HG03520 (cell line): ENCODE data around the gene ACSBG1.
A peak's percentile ranks its signal among the peaks of the same experiment; 100 is the strongest.

Source experiments
- ATAC-seq: cut with Tn5 transposase; IDR thresholded peaks from one replicate; pipeline ENCODE4 v1.9.1; 2021; ENCODE audit warnings: mild to moderate bottlenecking, moderate library complexity; ENCODE audit not compliant: unreplicated experiment

The ACSBG1 gene

DNA sequence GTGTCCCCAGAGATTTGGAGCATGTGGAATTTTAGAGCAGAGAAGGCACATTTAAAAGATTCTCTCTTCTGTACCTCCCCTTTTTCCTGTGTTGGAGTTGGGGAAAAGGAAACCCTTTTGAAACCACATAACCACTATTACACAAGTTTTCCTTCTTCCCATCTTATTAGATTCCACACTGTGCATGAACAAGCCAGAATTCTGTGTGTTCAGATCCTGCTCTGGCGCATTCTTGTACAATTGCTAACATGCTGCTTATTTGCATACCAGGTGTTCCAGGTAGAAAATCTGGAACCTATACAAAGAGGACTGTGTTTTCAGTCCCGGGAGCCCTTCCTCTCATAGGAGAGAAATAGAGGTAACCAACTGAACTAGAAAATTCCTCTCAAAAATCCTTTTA, 100.6 kb downstream of the ACSBG1 start:
- no peak for ATAC-seq

- ATAC-seq: peak; percentile 78
Observed at GRCh38 chr15:78131295-78132061, 102.9 kb downstream of the ACSBG1 start, which contains the start of gene CIB2. CIB2 (minus strand) TSS chr15:78131445; CDS start chr15:78131215, 230 bp downstream.

- ATAC-seq: peak; percentile 24
Observed at GRCh38 chr15:78130466-78131294, 103.7 kb downstream of the ACSBG1 start.

GRCh38 chr15:78129751-78130287, 104.5 kb downstream of the ACSBG1 start:
- ATAC-seq: no peak

DNA sequence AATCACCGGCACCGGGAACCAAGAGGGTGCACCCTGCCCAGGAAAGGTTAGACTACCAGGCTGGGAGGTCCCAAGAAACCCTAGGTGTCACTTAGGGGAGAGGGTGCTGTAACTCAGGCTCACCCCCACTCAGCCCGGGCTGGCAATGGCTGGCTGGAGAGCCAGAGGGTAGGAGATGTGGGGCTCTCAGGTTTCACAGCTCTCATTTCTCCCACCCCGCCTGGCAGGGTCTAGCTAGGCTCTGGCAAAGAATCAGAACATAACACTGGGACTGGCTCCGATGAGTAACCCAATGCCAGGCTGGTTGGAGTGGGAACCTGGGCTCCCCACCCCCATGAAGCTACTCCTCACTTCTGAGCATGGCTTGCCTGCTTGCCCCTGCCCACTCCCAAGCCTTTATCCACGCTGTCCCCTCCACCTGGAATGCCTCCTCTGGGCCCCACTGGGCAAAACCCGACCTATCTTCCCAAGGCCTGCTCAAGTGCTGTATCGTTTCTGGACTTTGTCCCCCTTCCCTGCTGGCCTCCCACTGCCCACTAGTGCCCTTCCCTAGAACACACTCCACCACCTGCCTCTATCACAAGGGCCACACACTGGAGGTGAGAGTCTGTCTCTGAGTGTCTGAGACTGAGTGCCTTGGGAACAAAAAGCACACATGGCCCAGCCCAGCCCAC, 105.2 kb downstream of the ACSBG1 start:
- ATAC-seq: no peak

GRCh38 chr15:78127882-78128281, 106.5 kb downstream of the ACSBG1 start:
- ATAC-seq: no peak

DNA sequence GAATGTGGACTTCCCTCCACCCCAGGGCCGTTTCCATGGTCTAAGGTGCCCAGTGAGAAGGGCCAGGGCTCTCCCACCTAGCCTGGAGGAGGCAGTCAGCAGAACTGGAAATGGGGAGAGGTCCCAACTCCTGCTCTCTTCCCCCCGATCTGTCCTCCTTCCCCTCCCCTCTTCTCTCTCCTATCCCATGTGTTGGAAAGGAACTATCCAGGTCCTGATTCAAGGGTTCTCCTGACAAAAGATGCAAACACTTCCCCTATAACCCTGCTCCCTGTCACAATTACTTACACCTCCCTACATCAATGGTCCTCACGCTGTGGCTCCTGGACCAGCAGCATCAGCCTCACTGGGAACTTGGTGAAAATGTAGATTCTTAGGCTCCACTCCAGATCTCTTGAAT, 109.1 kb downstream of the ACSBG1 start:
- ATAC-seq: no peak

DNA sequence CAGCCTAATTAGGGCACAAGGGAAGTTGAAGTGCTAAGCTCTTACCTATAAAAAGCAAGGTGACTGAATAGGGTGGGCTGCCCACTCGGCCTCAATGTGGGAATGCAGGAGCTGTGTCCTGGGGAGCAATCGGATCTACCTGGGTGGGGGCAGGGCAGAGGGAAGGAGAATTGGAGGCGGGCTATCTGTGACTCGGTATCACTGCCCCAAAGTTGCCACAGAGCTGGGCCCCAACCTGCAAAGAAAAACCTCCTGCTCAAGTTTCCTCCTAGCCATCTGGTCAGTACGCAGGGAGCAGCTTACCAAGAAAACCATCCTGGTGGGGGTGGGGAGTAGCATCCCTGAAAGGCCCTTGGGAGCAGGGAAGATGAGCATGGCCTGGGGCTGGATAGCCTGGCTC, 113.8 kb downstream of the ACSBG1 start:
- no peak for ATAC-seq
